Mesendoderm (in vitro differentiated cells): ENCODE measurements around the gene NANOS2. TPM values are rescaled to one million over a fixed set of nuclear protein-coding genes. Genes with fewer than 3 reads are reported as not detected.

Experiments
- DNase-seq: peaks from one replicate; pipeline ENCODE4 v3.0.0; 2013
- H2AK5ac ChIP-seq: 2 replicates; pipeline ENCODE4 v1.6.1; 2013; ENCODE audit warnings: low read length, inconsistent platforms
- H2BK120ac ChIP-seq: 2 replicates; pipeline ENCODE4 v1.6.1; 2013; ENCODE audit warnings: low read depth, mild to moderate bottlenecking, low read length, moderate library complexity, mixed read lengths
- H2BK15ac ChIP-seq: replicated peaks from 2 replicates; pipeline ENCODE4 v1.6.1; 2013; ENCODE audit warnings: low read depth, mild to moderate bottlenecking, moderate library complexity
- H2BK5ac ChIP-seq: 2 replicates; pipeline ENCODE4 v1.6.1; 2013; ENCODE audit warnings: low read length, inconsistent platforms
- H3K18ac ChIP-seq: 2 replicates; pipeline ENCODE4 v1.6.1; 2013; ENCODE audit warnings: mild to moderate bottlenecking, low read length, mixed read lengths
- H3K23ac ChIP-seq: one replicate; pipeline ENCODE4 v1.6.1; 2013; ENCODE audit warnings: low read length
- H3K27ac ChIP-seq: 2 replicates; pipeline ENCODE4 v1.5.1; 2013; ENCODE audit warnings: low read depth, mild to moderate bottlenecking, inconsistent platforms, low read length, moderate library complexity
- H3K27me3 ChIP-seq: 2 replicates; pipeline ENCODE4 v1.6.1; 2013; ENCODE audit warnings: low read length, control low read depth, mild to moderate bottlenecking, inconsistent platforms; ENCODE audit not compliant: insufficient read depth, poor library complexity
- H3K36me3 ChIP-seq: 2 replicates; pipeline ENCODE4 v1.6.1; 2013; ENCODE audit warnings: low read length, inconsistent platforms; ENCODE audit not compliant: control insufficient read depth, insufficient read depth
- H3K4ac ChIP-seq: one replicate; pipeline ENCODE4 v1.6.1; 2013; ENCODE audit warnings: low read depth, mild to moderate bottlenecking, low read length, moderate library complexity
- H3K4me1 ChIP-seq: 2 replicates; pipeline ENCODE4 v1.6.1; 2013; ENCODE audit warnings: low read depth, low read length, inconsistent platforms; ENCODE audit not compliant: control insufficient read depth
- H3K4me2 ChIP-seq: 2 replicates; pipeline ENCODE4 v1.6.1; 2013; ENCODE audit warnings: low read length
- H3K4me3 ChIP-seq: 2 replicates; pipeline ENCODE4 v1.5.1; 2013; ENCODE audit warnings: mild to moderate bottlenecking, low read length
- H3K56ac ChIP-seq: one replicate; pipeline ENCODE4 v1.6.1; 2013; ENCODE audit warnings: low read length
- H3K79me1 ChIP-seq: 2 replicates; pipeline ENCODE4 v1.6.1; 2013; ENCODE audit warnings: low read length, inconsistent platforms
- H3K79me2 ChIP-seq: 2 replicates; pipeline ENCODE4 v1.6.1; 2013; ENCODE audit warnings: mild to moderate bottlenecking, low read length; ENCODE audit not compliant: control insufficient read depth, insufficient read depth
- H3K9ac ChIP-seq: 2 replicates; pipeline ENCODE4 v1.6.1; 2013; ENCODE audit warnings: low read length, inconsistent platforms
- H4K5ac ChIP-seq: one replicate; pipeline ENCODE4 v1.6.1; 2013; ENCODE audit warnings: low read length
- H4K8ac ChIP-seq: one replicate; pipeline ENCODE4 v1.6.1; 2013; ENCODE audit warnings: low read depth, mild to moderate bottlenecking, control low read depth, low read length, moderate library complexity
- WGBS: extraction: QIAGEN DNeasy Blood & Tissue Kit; methylation state at CpG from one replicate; pipeline ENCODE4 v1.1.7; 2013; ENCODE audit warnings: low lambda C conversion rate, missing lambda C conversion rate; ENCODE audit not compliant: insufficient coverage; ENCODE audit errors: extremely low coverage; 5-methylcytosine and 5-hydroxymethylcytosine counted together
- polyA plus RNA-seq, 2 experiments: library from polyadenylated mRNA; stranded (reverse); fragments of 200-250 nt; gene quantifications; one replicate each; pipeline ENCODE4 v1.2.3, GENCODE V29; 2013

The NANOS2 gene
- polyA plus RNA-seq (2013, experiment 1 of 2), result not detected
- polyA plus RNA-seq (2013, experiment 2 of 2), result not detected

DNA sequence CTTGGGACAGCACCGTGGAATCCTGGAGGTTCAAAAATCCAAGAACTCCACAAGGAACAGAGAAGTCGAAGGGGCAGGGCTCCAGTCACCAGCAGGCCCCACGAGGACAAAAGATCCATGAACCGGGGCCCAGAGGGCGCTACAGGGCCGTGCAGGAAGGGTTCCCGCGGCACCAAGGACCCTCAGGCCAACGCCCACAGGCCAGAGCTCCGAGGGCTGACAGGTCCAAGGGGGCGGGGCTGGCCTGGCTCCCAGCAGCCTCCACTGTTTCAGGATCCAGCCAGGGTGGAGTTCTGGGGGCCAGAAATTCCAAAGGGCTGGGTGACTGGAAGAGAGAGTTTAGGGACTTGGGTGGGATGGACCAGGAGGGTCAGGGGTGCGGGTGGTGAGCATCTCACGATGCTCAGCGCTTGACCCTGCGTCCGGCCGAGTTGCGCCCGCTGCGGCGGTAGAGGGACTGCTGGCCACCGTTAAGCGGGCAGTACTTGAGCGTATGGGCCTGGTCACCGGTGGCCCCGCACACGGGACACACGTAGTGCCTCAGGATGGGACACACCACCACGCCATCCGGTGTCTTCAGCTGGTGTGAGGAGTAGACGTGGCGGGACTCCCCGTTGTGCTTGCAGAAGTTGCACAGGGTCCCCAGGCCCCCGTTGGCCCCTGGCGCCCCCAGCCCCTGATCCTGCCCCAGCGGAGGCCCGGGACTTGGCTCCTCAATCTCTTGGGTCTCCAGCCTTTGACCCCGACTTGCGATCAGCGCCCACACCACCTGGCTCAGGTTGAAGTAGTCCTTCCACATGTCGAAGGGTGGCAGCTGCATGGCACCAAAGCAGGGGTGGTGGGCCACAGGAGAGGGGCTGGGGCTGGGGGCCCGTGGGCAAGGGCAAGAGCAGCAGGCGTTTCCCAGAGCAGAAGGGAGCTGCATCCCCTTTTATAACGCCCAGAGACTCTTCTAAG, at the start of gene NANOS2:
TSS of gene NANOS2 (minus strand) at position 905 of the 957 bp plus-strand sequence. CDS start at position 820, 85 bp downstream.
- no CpG with 5 or more reads among the region's 44 CpGs for WGBS
- Histone ChIP-seq H3K18ac (no peak within 1 kb of the TSS), H3K23ac (no peak within 1 kb of the TSS), H3K9ac (no peak within 1 kb of the TSS), H3K4ac (no peak within 1 kb of the TSS), H3K79me2 (no peaks in the 10 kb centered on the region), H3K36me3 (no peaks in the 10 kb centered on the region), H3K4me3 (no peak within 1 kb of the TSS), H3K27ac (no peak within 1 kb of the TSS), H3K27me3 (no peaks in the 10 kb centered on the region), H2AK5ac (no peak within 1 kb of the TSS), H3K4me1 (no peaks in the 10 kb centered on the region), H3K56ac (peak within 1 kb of the TSS; percentile 30), H4K5ac (peak within 1 kb of the TSS; percentile 52), H2BK5ac (no peak within 1 kb of the TSS), H4K8ac (no peak within 1 kb of the TSS), H2BK120ac (no peak within 1 kb of the TSS), H3K79me1 (no peaks in the 10 kb centered on the region), H3K4me2 (no peak within 1 kb of the TSS), H2BK15ac (no peak within 1 kb of the TSS)
- DNase-seq, result peak; percentile 90

DNA sequence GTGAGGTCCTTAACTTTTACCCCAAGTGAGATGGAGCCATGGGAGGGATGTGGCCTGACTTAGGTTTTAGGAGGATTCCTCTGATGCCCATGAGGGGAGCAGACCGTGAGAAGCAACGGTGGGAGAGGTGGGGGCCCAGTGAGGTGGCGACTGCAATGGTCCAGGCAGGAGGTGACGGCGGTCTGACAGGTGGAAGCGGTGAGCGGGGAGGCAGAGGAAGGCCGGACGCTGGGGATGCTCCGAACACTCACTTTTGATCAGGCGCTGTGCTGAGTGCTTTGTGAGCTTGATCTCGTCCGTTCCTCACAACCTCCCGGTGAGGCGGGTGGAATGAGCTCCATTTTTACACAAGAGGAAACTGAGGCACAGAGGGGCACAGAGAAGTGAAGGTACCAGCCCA, 47.4 kb upstream of the NANOS2 start:
- Histone ChIP-seq H2BK120ac (no peak overlapping the region), H3K4ac (no peak overlapping the region), H3K79me2 (no peaks in the 10 kb centered on the region), H3K36me3 (no peaks in the 10 kb centered on the region), H3K79me1 (no peaks in the 10 kb centered on the region), H3K56ac (no peak overlapping the region), H2BK15ac (no peak overlapping the region), H2BK5ac (no peak overlapping the region), H3K4me2 (no peak overlapping the region), H3K9ac (no peak overlapping the region), H3K4me3 (no peak overlapping the region), H3K18ac (no peak overlapping the region), H3K27me3 (no peaks in the 10 kb centered on the region), H3K27ac (no peak overlapping the region), H3K23ac (no peak overlapping the region), H4K8ac (no peak overlapping the region), H2AK5ac (no peak overlapping the region), H3K4me1 (no peaks in the 10 kb centered on the region), H4K5ac (no peak overlapping the region)
- no peak for DNase-seq
- no CpG with 5 or more reads among the region's 15 CpGs for WGBS

DNA sequence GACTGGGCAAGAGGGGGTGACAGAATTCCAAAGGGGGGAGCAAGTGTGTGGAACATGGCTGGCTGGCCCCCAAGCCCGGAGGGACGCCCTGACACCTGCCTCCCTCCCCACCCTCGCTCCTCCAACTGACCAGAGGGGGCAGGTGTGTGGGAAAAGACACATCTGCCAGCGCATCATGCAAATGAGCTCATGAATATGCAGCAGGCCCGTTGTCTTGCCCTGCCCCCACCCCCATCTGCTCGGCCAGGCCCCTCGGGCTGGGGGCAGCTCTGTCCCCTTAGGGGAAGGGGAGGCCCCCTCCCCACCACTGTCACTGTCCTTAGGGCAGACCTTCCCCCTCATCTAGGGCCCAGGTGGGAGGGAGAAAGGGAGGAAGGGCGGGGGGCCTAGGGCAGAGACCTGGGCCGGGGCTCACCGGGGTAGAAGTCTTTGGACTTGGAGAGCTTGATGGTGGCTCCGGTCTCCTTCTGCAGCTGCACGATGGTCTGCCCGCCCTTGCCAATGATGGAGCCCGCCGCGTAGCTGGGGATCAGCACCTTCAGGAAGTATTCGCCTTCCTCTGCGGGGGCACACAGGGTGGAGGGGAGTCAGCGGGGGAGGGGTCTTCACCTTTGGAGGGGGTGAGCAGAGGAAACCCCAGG, 46.1 kb upstream of the NANOS2 start:
- no peak overlapping the region for H3K23ac ChIP-seq
- WGBS, result no CpG with 5 or more reads among the region's 19 CpGs

DNA sequence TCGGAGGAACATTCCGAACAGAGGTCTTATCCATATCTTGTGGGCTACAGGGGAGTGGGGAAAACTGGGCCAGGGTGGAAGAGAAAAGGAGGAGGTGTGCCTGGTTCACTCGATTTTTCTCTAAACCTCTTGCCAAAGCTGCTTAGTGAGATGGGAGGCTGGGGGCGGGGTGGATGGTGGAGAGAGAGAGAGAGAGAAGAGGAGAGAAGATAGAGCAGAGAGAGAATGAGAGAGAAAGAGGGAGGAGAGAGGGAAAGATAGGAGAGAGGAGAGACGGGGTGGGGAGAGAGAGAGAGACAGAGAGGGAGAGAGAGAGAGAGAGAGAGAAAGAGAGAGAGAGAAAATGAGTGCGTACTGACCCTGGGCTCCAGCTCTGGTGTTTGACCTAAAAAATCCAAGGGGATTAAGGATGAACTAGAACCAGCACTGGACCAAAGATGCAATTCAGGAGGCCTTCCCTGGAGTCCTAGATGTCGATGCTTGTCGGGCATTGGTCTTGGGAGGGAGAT, 45.0 kb upstream of the NANOS2 start:
- Histone ChIP-seq H4K8ac (no peak overlapping the region), H2BK120ac (no peak overlapping the region), H3K79me1 (no peaks in the 10 kb centered on the region), H3K4ac (no peak overlapping the region), H3K23ac (no peak overlapping the region), H3K36me3 (no peaks in the 10 kb centered on the region), H3K9ac (no peak overlapping the region), H4K5ac (no peak overlapping the region), H2BK5ac (no peak overlapping the region), H2BK15ac (no peak overlapping the region), H3K27me3 (no peaks in the 10 kb centered on the region), H3K4me1 (no peaks in the 10 kb centered on the region), H3K4me2 (no peak overlapping the region), H3K56ac (no peak overlapping the region), H3K79me2 (no peaks in the 10 kb centered on the region), H3K27ac (no peak overlapping the region), H2AK5ac (no peak overlapping the region), H3K4me3 (no peak overlapping the region), H3K18ac (no peak overlapping the region)
- no peak for DNase-seq
- WGBS, result no CpG with 5 or more reads among the region's 8 CpGs

More for the DNA sequence above, 46.1 kb upstream of the NANOS2 start:
- Histone ChIP-seq H2BK120ac (no peak overlapping the region), H2BK5ac (no peak overlapping the region), H3K4me3 (no peak overlapping the region), H4K5ac (no peak overlapping the region), H3K79me2 (no peaks in the 10 kb centered on the region), H3K56ac (no peak overlapping the region), H3K79me1 (no peaks in the 10 kb centered on the region), H3K27me3 (no peaks in the 10 kb centered on the region), H3K4me1 (no peaks in the 10 kb centered on the region), H3K4ac (no peak overlapping the region), H2AK5ac (no peak overlapping the region), H3K4me2 (peak overlapping the region; percentile 52), H3K36me3 (no peaks in the 10 kb centered on the region), H4K8ac (no peak overlapping the region), H3K9ac (no peak overlapping the region), H3K18ac (no peak overlapping the region), H2BK15ac (no peak overlapping the region), H3K27ac (no peak overlapping the region)
- DNase-seq, result peak; percentile 78

DNA sequence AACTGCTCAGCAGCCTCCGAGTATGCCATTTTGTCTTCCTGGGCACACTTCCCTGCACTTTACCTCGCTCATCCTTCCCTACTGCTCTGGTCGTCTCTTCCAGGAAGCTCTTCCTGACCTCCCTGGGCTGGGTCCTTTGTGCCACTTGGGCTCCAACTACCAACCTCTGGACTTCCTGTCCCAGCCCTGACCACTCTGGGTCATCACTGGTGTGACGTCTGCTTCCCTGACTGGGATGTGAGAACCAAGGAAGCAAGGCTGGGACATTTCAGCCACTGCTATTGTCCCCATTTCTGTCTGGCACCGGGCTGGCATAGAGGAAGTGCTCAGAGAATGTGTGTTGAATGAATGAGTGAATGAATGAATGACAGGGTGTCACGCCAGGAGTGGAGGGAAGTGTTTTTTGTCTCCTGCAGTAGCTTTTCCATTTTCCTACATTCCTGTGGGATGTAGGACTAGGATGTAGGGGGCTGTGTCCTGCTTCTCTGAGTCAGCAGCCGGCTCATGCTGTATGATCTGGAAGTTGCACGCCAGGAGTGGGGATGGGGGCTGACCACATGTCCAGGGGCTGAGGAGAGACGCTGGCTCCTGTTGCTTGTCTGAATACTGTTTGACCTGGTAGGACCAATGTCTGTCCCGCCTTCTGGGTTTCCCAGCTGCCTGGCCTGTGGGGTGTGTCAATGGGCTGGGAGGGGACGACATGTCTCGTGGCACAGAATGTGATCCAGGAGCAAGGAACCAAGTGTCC, 44.4 kb upstream of the NANOS2 start:
- Histone ChIP-seq H3K23ac (no peak overlapping the region), H3K4ac (no peak overlapping the region), H3K4me3 (no peak overlapping the region), H3K79me2 (no peaks in the 10 kb centered on the region), H3K4me1 (no peaks in the 10 kb centered on the region), H3K56ac (no peak overlapping the region), H2BK5ac (no peak overlapping the region), H3K36me3 (no peaks in the 10 kb centered on the region), H4K8ac (no peak overlapping the region), H3K27me3 (no peaks in the 10 kb centered on the region), H3K4me2 (no peak overlapping the region), H4K5ac (no peak overlapping the region), H2BK120ac (no peak overlapping the region), H2AK5ac (no peak overlapping the region), H3K18ac (no peak overlapping the region), H3K27ac (no peak overlapping the region), H2BK15ac (no peak overlapping the region), H3K9ac (no peak overlapping the region), H3K79me1 (no peaks in the 10 kb centered on the region)
- DNase-seq, result no peak
- no CpG with 5 or more reads among the region's 12 CpGs for WGBS
